ENCODE data around the gene PACRG. TPM values are rescaled to one million over a fixed set of nuclear protein-coding genes. Genes with fewer than 3 reads are reported as not detected.

Gene PACRG
- total RNA-seq, 1 experiment from 2014 or later, result 0.59 TPM

DNA sequence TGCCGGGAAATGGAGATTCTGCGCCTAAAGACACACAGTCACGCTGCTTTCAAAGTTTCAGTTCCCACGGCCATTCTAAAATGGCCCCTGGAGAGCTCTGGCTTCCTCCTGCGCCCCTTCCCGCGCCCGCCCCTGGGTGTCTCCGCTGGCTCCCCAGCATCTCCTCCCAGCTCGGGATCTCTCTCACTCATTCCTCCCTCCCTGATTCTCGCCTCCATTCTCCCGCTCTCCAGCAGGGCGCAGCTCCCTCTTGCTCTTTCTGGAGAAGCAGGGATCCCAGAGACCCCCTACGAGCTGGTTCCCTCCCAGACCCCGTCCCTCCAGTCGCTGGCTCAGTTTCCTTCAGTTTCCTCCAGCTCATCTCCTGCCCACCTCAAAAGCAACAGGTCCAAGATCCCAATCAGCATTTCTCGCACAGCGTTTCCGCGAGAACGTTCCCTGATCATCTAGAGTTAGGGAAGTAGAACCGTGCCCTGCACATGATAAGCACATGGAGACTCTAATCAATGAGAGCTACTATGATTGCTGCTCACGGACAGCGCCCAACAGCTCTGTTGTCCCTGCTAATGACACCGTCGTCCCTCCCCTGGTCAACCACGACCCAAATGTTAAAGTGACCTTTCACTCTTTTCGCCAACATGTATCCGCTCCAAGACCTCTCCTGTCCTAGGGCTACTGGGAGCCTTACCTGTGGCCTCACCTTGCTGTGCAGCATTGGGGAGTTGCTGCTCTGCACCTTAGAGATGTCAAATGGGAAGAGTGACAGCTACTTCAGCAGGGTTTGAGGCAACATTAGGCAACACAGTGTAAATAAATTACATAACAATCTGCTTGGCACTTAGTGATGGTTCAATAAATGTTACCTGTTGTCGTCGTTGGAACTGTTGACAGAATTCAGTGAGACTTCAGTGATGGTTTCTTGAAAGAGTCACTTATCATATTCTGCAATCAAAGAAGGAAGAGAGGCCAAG is 468.2 kb downstream of the PACRG start:
- ATAC-seq (no peak), DNase-seq (ENCODE audit: low read depth, low spot score) (no peak)
- Histone ChIP-seq H3K4me1 (ENCODE audit: control insufficient read depth, insufficient read depth, low read length) (no peaks in the 10 kb centered on the region), H3K27ac (ENCODE audit: low read length) (no peak overlapping the region), H3K9me3 (ENCODE audit: control insufficient read depth, insufficient read depth, low read depth, low read length) (no peaks in the 10 kb centered on the region), H3K36me3 (ENCODE audit: control insufficient read depth, insufficient read depth, low read length) (no peaks in the 10 kb centered on the region), H3K27me3 (ENCODE audit: control insufficient read depth, insufficient read depth, low read length) (no peaks in the 10 kb centered on the region), H3K4me3 (ENCODE audit: low read depth in 2 of 2, low read length in 2 of 2) (no peak overlapping the region)
- ChIA-PET POLR2A (no interaction called here), CTCF (no interaction called here)
- no TSS peak for BruUV-seq (replicated peaks)
- intact Hi-C loops (cut with micrococcal nuclease; ENCODE audit: unreplicated experiment), result no loop called here
- TF ChIP-seq REST (IDR thresholded peaks at IDR 0.05; ENCODE audit: insufficient read depth in 1 of 2, low read depth in 2 of 2, low read length in 1 of 2), result no peak
- TF ChIP-seq POLR2AphosphoS5 (IDR thresholded peaks at IDR 0.05; ENCODE audit: low read depth, low read length), result no peak
- TF ChIP-seq TCF7L2 (IDR thresholded peaks at IDR 0.05; ENCODE audit: low read depth, low read length), result no peak
- no peak for TF ChIP-seq CTCF (IDR thresholded peaks at IDR 0.05)
- TF ChIP-seq SIN3A (IDR thresholded peaks at IDR 0.05; ENCODE audit: borderline replicate concordance, insufficient read depth, low read depth, low read length), result no peak
- in situ Hi-C loops (cut with HindIII; ENCODE audit: low pct_unique_long_range_greater_than_20kb, low sequenced_read_pairs), result no loop called here

- POLR2A ChIA-PET, result no interaction called here
- CTCF ChIA-PET, result no interaction called here
- intact Hi-C loops (cut with micrococcal nuclease; ENCODE audit: unreplicated experiment) (no loop called here), in situ Hi-C loops (cut with HindIII; ENCODE audit: low pct_unique_long_range_greater_than_20kb, low sequenced_read_pairs) (no loop called here)
- Histone ChIP-seq H3K4me3 (ENCODE audit: low read depth in 2 of 2, low read length in 2 of 2) (no peak overlapping the region), H3K4me1 (ENCODE audit: control insufficient read depth, insufficient read depth, low read length) (no peaks in the 10 kb centered on the region), H3K27me3 (ENCODE audit: control insufficient read depth, insufficient read depth, low read length) (no peaks in the 10 kb centered on the region), H3K9me3 (ENCODE audit: control insufficient read depth, insufficient read depth, low read depth, low read length) (no peaks in the 10 kb centered on the region), H3K27ac (ENCODE audit: low read length) (no peak overlapping the region), H3K36me3 (ENCODE audit: control insufficient read depth, insufficient read depth, low read length) (no peaks in the 10 kb centered on the region)
- TF ChIP-seq REST (IDR thresholded peaks at IDR 0.05; ENCODE audit: insufficient read depth in 1 of 2, low read depth in 2 of 2, low read length in 1 of 2) (no peak), POLR2AphosphoS5 (IDR thresholded peaks at IDR 0.05; ENCODE audit: low read depth, low read length) (no peak), TCF7L2 (IDR thresholded peaks at IDR 0.05; ENCODE audit: low read depth, low read length) (no peak)
- DNase-seq (ENCODE audit: low read depth, low spot score) (no peak), ATAC-seq (no peak)
- BruUV-seq (replicated peaks), result no TSS peak
Measured at GRCh38 chr6:163197839-163198238, 470.1 kb downstream of the PACRG start.
